GM19395 (cell line): Measurements from ENCODE around the gene CLEC16A.

ENCODE experiments used
- ATAC-seq: cut with Tn5 transposase; IDR thresholded peaks from one replicate; pipeline ENCODE4 v1.9.1; 2021; ENCODE audit warnings: mild to moderate bottlenecking, moderate library complexity; ENCODE audit not compliant: unreplicated experiment

CLEC16A gene

DNA sequence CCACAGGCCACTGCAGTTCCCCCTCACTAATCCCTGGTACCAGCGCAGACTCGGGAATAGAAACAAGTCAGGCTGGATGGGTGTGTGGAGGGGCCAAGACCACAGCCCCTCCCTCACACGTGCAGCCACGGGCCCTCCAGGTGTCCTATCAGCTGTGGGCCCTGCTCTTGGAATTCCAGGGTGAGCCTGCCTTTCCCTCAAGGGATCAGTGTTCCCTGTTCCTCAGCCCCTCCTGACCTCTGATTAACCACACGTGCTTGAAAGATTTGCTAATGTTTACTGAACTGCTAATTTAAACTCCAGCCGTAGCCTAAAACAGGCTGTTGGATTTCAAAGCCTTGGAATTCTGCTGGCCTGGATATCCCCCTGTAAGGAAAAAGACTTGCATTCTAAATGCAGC is 165.2 kb downstream of the CLEC16A start:
- no peak for ATAC-seq

DNA sequence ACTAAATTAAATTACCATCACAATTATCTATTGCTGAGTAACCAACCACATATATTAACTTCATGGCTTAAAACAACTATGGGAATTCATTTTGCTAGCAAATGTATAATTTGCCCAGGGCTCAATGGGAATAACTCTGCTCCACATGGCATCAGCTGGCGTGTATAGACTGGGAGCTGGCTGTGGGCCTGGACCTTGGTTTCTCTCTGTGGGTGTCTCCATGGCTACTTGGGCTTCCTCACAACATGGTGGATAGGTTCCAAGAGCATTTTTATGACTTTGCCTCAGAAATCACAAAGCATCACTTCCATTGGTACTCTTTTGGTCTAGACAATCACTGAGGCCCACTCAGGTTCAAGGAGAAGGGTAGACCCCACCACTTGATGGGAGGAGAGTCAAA is 166.8 kb downstream of the CLEC16A start:
- ATAC-seq: no peak

DNA sequence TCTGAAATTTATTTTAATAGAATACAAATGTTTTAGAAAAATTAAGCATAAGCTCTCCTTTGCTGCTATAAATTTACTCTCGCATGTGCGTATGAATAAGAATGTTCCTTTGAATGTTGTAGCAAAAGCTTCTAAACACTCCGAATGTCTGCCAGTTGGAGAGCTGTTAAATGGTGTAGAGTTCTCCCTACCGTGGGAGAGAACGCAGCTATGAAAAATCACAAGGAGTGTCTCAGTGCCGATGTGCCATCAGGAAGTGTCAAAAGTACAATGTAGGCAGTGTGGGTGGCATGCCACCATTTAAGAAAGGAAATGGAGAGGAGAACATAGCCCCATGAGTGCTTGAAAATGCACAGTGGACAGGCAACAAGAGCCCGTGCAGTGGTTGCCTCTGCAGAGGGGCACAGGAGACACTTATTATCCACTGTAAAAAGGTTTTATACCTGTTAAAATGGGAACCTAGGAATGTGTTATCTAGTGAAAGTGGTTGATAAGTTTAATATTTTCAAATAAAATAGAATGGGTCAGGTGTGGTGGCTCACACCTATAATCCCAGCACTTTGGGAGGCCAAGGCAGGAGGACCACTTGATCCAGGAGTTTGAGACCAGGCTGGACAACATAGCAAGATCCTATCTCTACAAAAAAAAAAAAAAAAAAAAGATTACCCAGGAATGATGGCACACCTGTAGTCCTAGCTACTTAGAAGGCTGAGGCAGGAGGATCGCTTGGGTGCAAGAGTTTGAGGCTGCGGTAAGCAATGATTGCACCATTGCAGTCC is 167.7 kb downstream of the CLEC16A start:
- no peak for ATAC-seq

DNA sequence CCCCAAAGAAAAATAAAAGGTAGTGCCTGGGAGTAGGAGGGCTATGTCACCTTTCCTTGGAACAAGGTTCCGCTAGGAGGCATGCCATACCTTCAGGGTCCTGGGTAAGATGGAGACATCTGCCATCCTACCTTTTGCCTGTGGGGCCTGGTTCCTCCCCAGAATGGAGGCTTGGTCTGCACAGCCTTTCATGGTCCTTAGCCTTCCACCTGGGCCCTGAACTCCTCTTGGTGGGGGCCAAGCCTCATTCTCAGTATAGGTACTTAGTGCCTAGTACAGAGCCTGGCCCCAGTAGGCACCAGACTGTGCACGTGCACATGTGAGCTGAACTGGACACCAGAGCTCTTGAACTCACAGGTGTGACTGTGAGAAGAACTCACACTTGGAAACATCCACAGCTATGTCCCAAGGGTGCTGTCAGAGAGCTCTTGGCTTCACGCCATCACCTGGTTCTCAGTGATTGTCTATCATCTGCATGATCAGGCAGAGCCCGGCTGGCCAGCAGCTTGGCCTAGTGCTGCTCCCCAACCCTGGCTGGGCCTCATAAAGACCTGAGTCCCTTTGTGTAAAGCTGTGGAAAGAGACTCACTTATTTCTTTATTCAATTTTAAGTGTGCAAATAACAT is 168.5 kb downstream of the CLEC16A start:
- no peak for ATAC-seq

DNA sequence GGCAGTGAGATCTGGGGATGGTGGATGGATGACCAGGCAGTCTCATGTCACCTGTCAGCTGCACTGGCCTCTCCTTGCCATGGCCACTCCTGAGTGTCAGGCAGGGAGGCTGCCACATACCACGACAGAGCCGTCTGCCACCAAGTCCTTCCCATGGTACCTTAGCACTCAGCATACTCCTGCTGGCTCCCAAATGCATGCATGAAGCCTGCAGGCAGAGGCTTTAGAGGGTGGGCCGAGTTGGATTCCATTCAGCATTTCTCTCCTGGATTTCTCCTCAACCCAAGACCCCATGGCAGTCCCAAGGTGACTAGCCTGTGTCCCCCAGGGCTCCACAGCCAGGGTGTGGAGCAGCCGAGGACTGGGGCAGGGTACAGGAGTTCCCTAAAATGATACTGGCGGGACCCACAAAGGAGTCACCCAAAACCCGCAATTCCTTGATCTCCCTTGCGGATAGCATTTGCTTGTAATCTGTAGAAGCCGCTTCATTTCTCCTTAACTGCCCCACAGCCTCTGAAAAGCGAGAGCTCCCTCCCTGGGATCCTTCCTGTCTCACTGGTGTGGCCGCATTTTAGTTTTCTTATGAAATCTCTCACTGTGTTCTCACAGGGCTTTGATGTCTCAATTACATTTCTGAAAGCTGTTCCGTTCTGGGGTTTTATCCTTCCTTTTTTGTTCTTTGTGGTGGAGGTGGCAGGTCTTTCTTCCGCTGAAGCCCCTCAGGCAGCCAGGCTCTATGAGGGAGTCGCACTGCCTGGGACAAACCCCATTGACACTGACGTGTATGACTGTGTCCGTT is 170.2 kb downstream of the CLEC16A start:
- no peak for ATAC-seq

DNA sequence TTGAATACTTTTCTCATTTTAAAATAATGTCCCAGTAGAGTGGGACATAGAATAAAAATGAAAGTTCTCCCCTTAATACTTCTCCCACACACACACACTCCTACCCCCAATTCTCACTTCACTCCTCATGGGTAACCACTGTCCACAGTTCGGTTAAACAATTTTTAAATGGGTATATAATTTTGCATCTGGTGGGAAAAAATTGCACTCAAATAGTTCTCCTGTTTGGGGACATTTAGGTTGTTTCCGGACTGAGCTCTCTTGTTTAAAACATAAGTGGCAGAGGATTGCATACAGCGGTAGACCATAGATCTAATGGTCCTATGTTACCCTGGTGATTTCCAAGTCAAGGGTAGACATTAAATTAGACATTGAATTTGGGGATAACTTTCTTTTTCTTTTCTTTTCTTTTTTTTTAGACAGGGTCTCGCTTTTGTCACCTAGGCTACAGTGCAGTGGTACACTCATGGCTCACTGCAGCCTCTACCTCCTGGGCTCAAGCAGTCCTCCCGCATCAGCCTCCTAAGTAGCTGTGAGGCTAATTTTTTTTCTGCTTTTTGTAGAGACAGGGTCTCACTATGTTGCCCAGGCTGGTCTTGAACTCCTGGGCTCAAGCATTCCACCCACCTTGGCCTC is 173.3 kb downstream of the CLEC16A start:
- ATAC-seq: no peak

DNA sequence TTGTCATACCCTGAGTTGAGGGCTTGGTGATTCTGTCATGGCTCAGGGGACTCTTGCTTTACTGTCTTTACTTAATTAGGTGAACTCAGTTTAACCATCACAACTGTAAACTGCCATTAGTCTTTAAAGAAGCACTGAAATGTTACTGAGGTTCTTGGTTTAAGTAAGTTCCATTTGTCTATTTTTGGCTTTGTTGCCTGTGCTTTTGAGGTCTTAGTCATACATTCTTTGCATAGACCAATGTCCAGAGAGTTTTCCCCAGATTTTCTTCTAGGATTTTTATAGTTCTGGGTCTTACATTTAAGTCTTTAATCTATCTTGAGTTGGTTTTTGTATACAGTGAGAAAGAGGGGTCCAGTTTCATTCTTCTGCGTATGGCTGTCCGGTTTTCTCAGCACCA is 174.1 kb downstream of the CLEC16A start:
- no peak for ATAC-seq

DNA sequence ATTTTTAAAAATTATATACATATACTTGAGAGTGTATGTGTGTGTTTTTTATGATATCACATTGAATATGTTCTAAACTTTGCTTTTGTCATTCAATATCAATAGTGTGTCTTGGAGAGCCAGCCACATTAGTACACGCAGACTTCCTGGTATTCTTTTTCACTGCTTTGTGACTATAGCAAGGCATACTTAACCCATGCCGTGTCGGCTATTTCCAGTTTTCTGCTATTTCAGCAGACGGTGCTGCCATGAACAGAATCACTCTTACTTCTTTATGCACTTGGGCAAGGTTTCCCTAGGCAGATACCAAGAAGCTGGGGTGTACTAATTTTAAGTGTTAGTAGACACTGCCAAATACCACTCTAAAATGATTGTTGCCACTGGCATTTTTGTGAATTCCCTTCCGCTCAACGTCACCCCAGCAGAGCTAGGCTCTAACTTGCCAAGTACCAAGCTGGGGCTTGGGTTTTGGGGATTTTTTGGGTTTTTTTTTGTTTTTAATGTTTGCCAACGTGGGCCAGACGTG is 176.8 kb downstream of the CLEC16A start:
- ATAC-seq: no peak

DNA sequence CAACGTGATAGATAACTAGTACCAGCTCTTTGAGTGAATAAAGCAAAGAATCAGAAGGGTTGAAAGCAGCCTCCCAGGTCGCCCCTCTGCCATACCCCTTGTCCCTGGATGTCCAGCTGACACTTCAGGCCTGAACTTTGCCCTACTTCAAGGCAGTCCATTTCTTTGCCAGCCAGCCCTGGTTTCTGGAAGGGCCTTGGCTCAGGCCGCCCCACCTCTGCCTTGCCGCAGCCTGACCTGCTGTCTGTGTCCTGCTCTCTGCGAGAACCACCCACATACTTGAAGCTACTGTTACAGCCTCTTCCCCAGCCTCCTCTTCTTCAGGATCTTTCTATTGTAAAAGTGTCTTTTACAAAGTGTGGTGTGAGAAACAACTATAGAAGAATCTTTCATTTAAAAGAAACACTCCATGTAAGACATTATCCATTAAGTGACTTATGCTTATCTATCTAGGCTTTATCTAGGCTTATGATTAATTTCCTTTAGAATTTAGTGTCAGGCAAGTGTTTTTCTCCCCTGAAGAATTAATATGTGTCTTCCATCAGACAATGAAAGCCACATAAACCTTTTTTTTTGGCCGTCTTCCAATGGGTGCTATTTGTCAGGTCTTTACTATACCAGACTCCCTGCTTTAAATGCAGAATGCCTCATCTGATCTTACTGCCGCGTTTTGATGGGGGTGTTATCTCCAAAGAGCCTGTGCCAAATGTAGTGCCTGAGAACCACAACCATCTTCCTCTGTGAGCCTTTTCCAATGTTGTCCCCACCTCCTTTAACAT is 177.7 kb downstream of the CLEC16A start:
- no peak for ATAC-seq

DNA sequence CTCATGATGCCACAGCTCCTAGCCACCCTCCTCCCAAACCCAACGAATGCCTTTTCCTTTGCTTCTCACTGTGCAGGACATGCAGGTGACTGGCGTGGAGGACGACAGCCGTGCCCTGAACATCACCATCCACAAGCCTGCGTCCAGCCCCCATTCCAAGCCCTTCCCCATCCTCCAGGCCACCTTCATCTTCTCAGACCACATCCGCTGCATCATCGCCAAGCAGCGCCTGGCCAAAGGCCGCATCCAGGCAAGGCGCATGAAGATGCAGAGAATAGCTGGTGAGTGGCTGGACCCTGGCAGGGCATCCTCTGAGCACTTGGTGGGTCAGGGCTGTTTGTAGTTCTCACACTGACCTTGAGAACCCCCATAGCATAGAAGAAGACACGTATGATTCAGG is 179.3 kb downstream of the CLEC16A start:
- no peak for ATAC-seq

DNA sequence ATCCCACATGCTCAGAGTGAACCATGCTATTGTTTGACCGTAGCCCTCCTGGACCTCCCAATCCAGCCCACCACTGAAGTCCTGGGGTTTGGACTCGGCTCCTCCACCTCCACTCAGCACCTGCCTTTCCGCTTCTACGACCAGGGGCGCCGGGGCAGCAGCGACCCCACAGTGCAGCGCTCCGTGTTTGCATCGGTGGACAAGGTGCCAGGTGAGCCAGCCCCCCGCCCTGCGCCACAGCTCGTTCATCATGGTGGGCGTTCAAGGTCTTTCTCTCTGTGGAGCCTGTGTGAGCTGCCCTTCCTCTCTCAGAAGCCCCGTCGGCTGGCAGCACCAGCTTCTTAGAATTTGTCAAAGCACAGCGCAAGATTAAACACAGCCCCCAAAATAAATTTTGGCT is 181.6 kb downstream of the CLEC16A start:
- no peak for ATAC-seq

DNA sequence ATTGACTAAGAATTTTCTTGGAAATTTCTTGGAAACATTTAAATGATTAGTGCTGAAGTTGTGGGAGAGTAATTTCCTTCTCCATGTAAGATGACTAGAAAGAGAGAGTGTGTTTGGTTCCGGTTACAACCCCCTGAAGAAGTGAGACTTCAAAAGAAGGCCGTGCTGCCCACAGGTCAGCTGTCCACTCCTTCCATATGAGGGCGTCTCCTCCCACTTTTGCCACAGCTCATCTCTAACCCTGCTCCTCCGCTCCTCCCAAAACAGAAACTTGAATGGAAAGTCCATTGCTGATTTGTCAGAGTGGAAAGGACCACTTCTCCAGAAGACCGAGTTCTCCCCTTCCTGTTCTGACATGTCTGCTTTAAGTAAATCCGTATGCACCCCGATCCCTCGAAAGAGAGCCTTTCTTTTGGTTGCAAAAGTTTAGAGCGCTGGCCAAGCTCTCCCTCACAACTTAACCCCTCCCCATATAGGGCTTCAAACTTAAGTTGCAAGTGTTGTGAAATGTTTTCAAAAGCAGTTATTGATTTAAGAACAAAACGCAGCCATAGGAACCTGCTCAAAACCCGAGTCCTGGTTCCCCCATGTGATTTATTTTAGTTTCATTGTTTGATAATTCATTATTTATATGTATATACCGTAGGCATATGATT is 182.2 kb downstream of the CLEC16A start:
- no peak for ATAC-seq

DNA sequence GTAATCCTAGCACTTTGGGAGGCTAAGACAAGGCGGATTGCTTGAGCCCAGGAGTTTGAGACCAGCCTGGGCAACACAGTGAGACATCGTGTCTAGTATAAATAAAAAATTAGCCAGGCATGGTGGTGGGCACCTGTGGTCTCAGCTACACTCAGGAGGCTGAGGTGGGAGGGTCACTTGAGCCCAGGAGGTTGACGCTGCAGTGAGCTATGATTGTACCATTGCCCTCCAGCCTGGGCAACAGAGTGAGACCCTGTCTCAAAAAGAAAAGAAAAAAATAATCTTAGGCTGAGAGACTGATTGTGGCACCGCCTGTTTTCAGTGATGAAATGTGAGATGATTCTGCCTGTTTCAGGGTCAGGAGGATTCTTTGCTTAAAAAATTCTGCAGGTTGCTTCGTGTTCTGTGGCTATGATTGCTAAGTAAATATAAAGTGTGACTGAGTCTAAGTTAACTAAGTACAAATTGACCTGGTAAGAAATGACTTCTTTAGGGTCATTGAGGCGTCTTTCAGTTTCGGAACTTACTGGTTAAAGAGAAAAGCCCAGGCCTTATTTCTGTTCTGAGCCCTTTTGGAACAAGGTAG is 183.3 kb downstream of the CLEC16A start:
- no peak for ATAC-seq

DNA sequence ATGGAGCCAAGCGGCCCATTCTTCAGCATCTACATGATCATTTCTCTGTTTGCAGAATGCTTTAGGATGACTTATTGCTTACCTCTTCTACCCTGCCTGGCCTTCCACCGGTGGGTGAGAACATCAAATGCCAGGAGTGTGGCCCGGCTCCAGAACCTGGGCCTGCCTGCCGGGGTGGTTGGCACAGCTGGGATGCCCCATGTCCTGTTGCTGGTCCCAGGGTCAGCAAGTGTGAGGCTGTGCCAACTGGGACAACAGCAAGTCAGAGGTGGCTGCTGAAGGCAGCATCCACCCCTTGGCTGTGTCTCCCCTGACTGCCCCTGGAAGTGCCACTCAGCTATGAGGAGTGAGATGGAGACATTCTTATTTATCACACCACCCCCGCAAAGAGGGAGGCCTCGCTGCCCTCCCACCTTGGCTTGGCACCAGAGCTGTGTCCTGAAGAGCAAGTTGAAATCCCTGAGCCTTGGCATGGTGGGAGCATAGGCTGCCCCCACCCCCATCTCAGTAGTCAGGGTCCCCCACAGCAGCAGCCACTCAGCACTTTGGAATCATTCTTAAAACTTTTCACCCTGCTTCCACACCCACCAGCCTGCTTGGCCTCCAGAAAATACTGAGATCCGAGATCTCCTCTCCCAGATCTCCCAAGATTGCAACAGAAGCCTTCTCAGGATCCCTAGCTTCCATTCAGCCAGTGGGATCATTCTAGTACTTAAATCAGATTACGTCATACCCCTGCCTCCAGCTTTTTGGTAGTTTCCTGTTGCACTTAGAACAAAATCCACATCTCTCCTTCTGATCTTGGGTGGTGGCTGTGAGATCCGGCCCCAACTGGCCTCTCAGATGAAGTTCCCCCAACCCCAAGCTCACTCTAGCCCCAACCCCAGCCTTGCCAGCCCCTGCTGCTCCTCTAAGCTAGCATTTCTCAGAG is 184.1 kb downstream of the CLEC16A start:
- ATAC-seq: no peak

DNA sequence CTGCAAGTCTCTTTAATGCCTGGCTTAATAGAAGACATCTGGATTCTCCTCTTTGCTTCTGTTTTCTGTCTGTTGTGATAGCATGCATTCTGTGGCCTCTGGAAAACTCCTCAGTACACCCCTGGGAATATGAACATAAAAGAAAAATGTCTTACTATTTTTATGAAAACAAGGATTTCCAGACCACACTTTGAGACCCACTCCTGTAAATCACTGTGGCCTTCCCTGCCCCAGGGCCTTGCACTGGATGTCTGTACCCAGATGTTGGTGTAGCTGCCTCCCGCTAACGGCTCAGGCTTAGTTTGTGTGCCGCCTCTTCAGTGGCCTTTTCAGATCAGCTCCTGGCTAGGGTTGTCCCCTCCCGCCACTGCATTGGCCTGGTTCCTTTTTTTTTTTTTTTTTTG is 185.0 kb downstream of the CLEC16A start:
- no peak for ATAC-seq

DNA sequence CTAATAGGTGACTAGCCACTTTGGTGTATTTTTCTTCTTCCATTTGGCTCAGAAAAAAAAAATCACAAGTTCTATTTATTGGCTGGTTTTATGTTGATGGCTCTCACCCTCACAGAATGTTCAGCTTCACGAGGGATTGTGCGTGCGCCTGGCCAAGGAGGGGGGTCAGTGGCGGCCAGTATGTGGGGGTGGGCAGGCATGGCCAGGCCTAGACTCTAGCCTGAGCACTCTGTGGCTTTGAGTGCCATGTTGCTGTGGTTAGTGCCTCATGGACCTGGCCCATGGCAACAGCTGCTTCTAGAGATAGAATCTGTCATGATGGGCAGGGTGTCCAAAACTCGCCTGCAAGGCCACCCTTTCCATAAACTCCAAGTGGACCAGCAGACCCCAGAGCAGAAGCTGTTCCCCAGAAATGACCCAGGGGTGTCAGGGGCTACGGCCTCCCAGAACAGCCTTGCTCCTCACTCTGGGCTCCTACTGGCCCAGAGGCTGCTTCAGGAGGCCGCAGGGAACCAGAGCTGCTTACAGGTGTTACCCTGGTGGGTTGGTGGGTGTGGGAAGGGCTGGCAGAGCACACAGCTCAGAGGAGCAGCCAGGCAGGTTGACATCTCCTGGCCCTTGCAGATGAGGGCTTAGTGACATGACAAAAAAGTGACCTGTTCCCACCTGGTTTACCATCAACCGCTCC is 186.8 kb downstream of the CLEC16A start:
- ATAC-seq: no peak

DNA sequence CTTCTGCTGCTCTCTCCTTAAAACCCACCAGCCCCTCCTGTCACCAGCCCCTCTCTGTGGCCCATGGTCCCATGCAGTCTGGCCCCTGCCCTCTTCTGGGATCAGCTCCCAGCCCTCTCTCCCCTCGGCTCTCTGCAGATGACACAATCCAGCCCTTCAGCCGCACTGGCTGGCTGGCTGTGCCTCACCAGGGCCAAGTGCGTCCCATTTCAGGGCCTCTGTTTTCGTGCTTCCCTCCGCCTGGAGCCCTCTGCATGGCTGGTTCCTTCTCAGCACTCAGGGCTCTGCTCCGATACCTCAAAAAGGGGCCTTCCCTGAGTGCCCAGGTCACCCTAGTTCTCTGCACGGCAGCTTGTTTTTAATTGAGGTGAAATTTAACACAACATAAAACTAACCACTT is 187.3 kb downstream of the CLEC16A start:
- ATAC-seq: no peak
